Adrenal gland (tissue), 12 donors: ENCODE measurements around the gene DOCK6. TPM values are rescaled to one million over a fixed set of nuclear protein-coding genes. Genes with fewer than 3 reads are reported as not detected.
A peak's percentile ranks its signal among the peaks of the same experiment; 100 is the strongest.

Experiments used
- DNase-seq, 7 donors: peaks; one replicate each; pipeline ENCODE4 v3.0.0-alpha.2; 2019 to 2020
- H3K27ac ChIP-seq, 5 donors: fragments of 200-600 bp; sonication (generic) in 4 of 5; 1 replicate in 3 of 5; 2 replicates in 2 of 5; pipeline versions ENCODE4 v1.5.1 to v1.8.0; 2016 to 2020; ENCODE audit warnings: mild to moderate bottlenecking in 1 of 5
- H3K27me3 ChIP-seq: fragments of 200-600 bp; 2 replicates; pipeline ENCODE4 v1.8.0; 2021
- H3K36me3 ChIP-seq, 2 donors: fragments of 200-600 bp; replicated peaks in 1 of 2; 1 replicate in 1 of 2; 2 replicates in 1 of 2; pipeline versions ENCODE4 v1.5.1 to v1.8.0; 2018 to 2022
- H3K4me1 ChIP-seq, 2 donors: fragments of 200-600 bp; replicated peaks in 1 of 2; 1 replicate in 1 of 2; 2 replicates in 1 of 2; pipeline versions ENCODE4 v1.5.1 to v1.8.0; 2018 to 2021
- H3K4me3 ChIP-seq, 4 donors: fragments of 200-600 bp; sonication (generic) in 3 of 4; one replicate each; pipeline ENCODE4 v1.5.1; 2016 to 2018
- H3K9me3 ChIP-seq, 3 donors: fragments of 200-600 bp; sonication (generic) in 1 of 3; replicated peaks in 1 of 3; 1 replicate in 2 of 3; 2 replicates in 1 of 3; pipeline versions ENCODE4 v1.5.1 to v1.8.0; 2016 to 2021
- POLR2A ChIP-seq, 2 donors: fragments of 450-650 bp; IDR thresholded peaks; one replicate each; pipeline ENCODE4 v1.6.1; 2017; ENCODE audit warnings: antibody characterized with exemption in 2 of 2, mild to moderate bottlenecking in 2 of 2, moderate library complexity in 1 of 2
- WGBS, 4 donors: extraction: QIAGEN DNeasy Blood & Tissue Kit in 2 of 4; methylation state at CpG; one replicate each; pipeline versions ENCODE4 v1.1.5 to v1.1.7; 2013 to 2017; 5-methylcytosine and 5-hydroxymethylcytosine counted together
- intact Hi-C, 2 donors: fragments of 100-400 bp; cut with DNase I; formaldehyde crosslinking; loops; one replicate each; pipeline versions ENCODE4 v1.14.1 to v1.15.0; 2022 to 2023
- polyA plus RNA-seq, 3 donors: library from polyadenylated mRNA; stranded (reverse); fragments of 200-250 nt in 2 of 3; fragments of 350-450 nt in 1 of 3; fragmentation: Illumina TruSeq in 1 of 3; extraction: RNeasy Lipid Tissue Mini Kit (QIAGEN cat#74804) in 1 of 3; gene quantifications; one replicate each; pipeline ENCODE4 v1.2.3, GENCODE V29; 2013 to 2014
- total RNA-seq, 9 donors: library from RNA; depleted of rRNA in 4 of 9; stranded (reverse); fragments of >200 nt in 4 of 9; fragments of 120-200 nt in 1 of 9; fragmentation: NEBNext Ultra II Directional in 1 of 9; extraction: Animal tissue kit (Norgen Biotek cat#: 25700) in 1 of 9; gene quantifications; one replicate each; pipeline versions ENCODE4 v1.1.0 to v1.2.4, GENCODE V29; 2013 to 2023
- TF ChIP-seq, protein P1 (sequence below), 6 experiments: fragments of 450-650 bp in 4 of 6; fragments of 200-600 bp in 2 of 6; sonication (generic) in 1 of 6; IDR thresholded peaks; 1 replicate in 5 of 6; 2 replicates in 1 of 6; pipeline versions ENCODE4 v1.5.1 to v1.8.0; 2016 to 2021; ENCODE audit warnings: antibody characterized with exemption in 6 of 6, mild to moderate bottlenecking in 2 of 6, moderate library complexity in 1 of 6
- donor health status: healthy with polysubstance abuse.
- donor health status: Bipolar disorder and iron deficiency.
- donor health status: DM: yes; HTN: yes; CAD: no.
- donor health status: DM: no; HTN: no; CAD: no.
- donor health status: DM: no; HTN: no; CAD: no.
- donor health status: DM: yes; HTN: yes; CAD: no.

Gene DOCK6
- total and polyA plus RNA-seq, 12 donors: 4.5 to 152 (median 38.3) TPM

DNA sequence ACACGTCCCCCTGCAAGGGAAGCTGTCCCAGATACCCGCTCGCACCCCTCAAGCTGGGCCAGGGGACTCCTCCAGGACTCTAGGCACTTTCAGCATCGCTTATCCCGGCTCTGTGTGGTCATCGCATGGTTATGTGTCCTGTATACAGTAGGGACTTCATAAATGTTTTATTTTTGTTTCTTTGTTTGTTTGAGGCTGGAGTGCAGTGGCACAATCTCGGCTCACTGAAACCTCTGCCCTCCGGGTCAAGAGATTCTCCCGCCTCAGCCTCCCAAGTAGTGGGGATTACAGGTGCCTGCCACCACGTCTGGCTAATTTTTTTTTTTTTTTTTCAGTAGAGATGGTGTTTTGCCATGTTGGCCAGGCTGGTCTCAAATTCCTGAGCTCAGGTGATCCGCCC, 15.4 kb downstream of the DOCK6 start:
- Histone ChIP-seq H3K27ac (peak overlapping the region in 2 of 5 donors; percentile 30 to 81), H3K4me1 (peaks cover 3 to 5% of the 10 kb centered on the region in 2 donors), H3K36me3 (peaks cover 0 to 30% of the 10 kb centered on the region in 2 donors), H3K9me3 (no peaks in the 10 kb centered on the region), H3K27me3 (no peaks in the 10 kb centered on the region), H3K4me3 (no peak overlapping the region)
- TF ChIP-seq, protein P1, sequence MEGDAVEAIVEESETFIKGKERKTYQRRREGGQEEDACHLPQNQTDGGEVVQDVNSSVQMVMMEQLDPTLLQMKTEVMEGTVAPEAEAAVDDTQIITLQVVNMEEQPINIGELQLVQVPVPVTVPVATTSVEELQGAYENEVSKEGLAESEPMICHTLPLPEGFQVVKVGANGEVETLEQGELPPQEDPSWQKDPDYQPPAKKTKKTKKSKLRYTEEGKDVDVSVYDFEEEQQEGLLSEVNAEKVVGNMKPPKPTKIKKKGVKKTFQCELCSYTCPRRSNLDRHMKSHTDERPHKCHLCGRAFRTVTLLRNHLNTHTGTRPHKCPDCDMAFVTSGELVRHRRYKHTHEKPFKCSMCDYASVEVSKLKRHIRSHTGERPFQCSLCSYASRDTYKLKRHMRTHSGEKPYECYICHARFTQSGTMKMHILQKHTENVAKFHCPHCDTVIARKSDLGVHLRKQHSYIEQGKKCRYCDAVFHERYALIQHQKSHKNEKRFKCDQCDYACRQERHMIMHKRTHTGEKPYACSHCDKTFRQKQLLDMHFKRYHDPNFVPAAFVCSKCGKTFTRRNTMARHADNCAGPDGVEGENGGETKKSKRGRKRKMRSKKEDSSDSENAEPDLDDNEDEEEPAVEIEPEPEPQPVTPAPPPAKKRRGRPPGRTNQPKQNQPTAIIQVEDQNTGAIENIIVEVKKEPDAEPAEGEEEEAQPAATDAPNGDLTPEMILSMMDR (IDR thresholded peaks at IDR 0.05): no peak
- TF ChIP-seq POLR2A (IDR thresholded peaks at IDR 0.05): no peak
- WGBS, 4 donors: 84 to 94% (median 87%) methylated on average over 11 of the region's 11 CpGs
- DNase-seq: no peak
- intact Hi-C loops: no loop called here

DNA sequence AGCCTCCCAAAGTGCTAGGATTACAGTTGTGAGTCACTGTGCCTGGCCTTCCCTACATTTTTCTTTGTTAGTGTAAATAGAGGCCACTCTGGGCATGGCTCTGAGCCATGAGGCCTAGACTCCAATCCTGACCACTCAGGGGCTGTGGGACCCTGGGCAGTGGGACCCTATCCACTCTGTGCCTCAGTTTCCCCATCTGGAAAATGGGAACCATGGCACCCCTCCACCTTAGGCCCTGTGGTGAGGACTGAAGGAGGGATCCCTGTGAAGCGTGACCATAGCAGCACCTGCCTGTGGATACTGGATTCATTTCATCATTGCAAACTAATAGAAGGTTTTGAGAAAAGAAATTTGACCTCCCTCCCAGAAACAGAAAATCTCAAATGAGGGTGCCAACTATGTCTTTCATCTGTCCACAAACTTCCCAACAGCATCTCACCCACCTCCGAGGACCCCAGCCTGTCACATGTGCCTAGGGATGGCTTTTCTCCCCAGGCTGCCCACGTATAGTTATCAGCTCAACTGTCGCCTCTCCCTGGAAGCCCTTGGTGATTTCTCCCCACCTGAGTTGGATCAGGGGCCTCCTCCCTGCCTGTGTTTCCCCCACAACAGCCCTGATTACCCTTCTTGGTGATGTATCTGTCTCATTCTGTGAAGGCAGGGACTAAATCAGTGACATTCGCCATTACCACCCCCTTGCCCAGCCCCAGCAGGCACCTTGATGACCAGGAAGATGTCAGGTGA, 17.3 kb downstream of the DOCK6 start:
- Histone ChIP-seq H3K27ac (no peak overlapping the region), H3K4me1 (peaks cover 3 to 5% of the 10 kb centered on the region in 2 donors), H3K4me3 (no peak overlapping the region), H3K36me3 (peaks cover 0 to 16% of the 10 kb centered on the region in 2 donors), H3K27me3 (no peaks in the 10 kb centered on the region), H3K9me3 (no peaks in the 10 kb centered on the region)
- no peak for DNase-seq
- no peak for TF ChIP-seq POLR2A (IDR thresholded peaks at IDR 0.05)
- TF ChIP-seq, protein P1 (IDR thresholded peaks at IDR 0.05): no peak
- intact Hi-C loops: loop anchor here in 1 of 2 donors (2.0 kb wide), 1 partner anchor 44 kb away; no protein-coding TSS in a partner anchor
- WGBS, 4 donors: 92 to 100% (median 94%) methylated on average over 5 of the region's 5 CpGs

DNA sequence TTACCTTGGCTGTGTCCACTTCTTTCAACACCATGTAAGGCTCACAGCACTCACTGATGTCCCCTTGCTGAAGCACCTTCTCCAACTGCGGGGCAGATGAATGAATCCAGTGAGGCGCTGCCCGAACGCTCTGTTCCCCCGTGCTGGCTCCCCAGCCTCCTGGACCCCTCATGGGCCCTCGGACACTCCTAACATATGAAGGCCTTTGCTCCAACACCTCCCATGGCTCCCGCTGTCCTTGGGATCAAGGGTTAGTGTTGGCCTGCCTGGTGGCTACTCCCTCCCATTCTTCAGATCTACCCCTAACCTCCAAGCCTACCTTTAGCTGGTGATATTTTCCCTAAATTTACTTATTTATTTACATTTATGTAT, 18.5 kb downstream of the DOCK6 start:
- no peaks in the 10 kb centered on the region for H3K9me3 ChIP-seq
- H3K4me3 ChIP-seq: no peak overlapping the region
- peak overlapping the region in 3 of 5 donors; percentile 33 to 72 (median 68) for H3K27ac ChIP-seq
- H3K36me3 ChIP-seq: peaks cover 0 to 16% of the 10 kb centered on the region in 2 donors
- no peak for DNase-seq
- H3K27me3 ChIP-seq: no peaks in the 10 kb centered on the region
- TF ChIP-seq POLR2A (IDR thresholded peaks at IDR 0.05): no peak
- TF ChIP-seq, protein P1 (IDR thresholded peaks at IDR 0.05): no peak
- H3K4me1 ChIP-seq: peaks cover 3 to 5% of the 10 kb centered on the region in 2 donors
- intact Hi-C loops: loop anchor here in 1 of 2 donors (2.0 kb wide), 1 partner anchor 45 kb away; no protein-coding TSS in a partner anchor
- 88 to 93% (median 89%) methylated on average over 7 of the region's 7 CpGs for WGBS, 4 donors

DNA sequence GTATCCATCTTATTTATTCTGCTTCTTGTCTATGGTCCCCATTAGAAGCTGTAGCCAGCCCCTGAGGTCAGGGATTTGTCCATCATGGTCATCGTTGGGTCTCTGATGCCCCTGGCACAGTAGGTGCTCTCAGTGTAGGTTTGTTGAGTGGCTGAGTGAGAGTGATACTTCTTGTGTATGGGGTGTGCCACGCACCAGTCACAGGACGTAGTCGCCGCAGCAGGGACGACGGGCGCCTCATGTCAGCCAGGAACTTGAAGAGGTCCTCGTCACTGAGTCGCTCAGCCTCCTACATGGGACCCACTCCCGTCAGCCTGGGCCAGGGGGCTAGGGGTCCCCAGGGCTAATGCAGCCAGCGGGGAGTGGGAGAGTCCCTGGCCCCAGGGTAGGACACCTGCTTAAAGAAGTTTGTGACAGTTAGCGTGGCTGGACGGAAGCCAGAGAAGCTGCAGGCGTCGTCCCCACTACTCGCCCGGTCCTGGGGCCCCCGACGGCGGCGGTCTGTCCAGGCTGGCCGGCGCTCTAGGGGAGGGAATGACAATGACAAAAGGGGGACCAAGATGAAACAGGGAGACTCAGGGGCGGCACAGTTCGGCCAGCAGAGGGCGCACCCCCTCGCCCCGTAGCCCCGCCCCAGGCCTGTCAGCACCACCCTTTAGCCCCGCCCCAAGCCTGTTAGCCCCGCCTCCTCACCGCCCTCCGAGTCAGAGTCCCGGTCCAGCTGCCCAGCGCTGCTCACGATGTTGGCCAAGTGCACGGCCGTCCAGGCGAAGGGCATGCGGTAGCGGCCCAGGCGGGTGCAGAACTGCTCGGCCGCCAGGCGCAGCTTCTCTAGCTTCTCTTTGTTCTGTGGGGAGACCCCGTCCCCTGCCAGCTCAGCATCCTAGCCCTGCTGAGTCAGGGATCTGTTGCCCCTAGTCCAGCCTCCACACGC, 19.2 kb downstream of the DOCK6 start:
- H3K27me3 ChIP-seq: no peaks in the 10 kb centered on the region
- H3K27ac ChIP-seq: peak overlapping the region in 3 of 5 donors; percentile 33 to 72 (median 68)
- H3K4me3 ChIP-seq: no peak overlapping the region
- H3K36me3 ChIP-seq: peaks cover 0 to 11% of the 10 kb centered on the region in 2 donors
- TF ChIP-seq, protein P1 (IDR thresholded peaks at IDR 0.05): peak; percentile 57 to 91 (median 70)
- peak; percentile 19 to 65 for TF ChIP-seq POLR2A (IDR thresholded peaks at IDR 0.05)
- 29 to 67% (median 43%) methylated on average over 19 to 48 of the region's 48 CpGs for WGBS, 4 donors
- H3K9me3 ChIP-seq: no peaks in the 10 kb centered on the region
- peak; percentile 98 to 99 (median 98) for DNase-seq
- peaks cover 3 to 5% of the 10 kb centered on the region in 2 donors for H3K4me1 ChIP-seq
- intact Hi-C loops: no loop called here
